Mucosa of rectum (tissue), 2 donors: ENCODE data around the gene ATP5F1D.
A peak's percentile ranks its signal among the peaks of the same experiment; 100 is the strongest.

ENCODE experiments used
- H3K27ac ChIP-seq, 2 donors: one replicate each; pipeline ENCODE4 v1.7.0; 2013; ENCODE audit warnings: inconsistent platforms in 2 of 2, low read depth in 2 of 2, low read length in 2 of 2
- H3K27me3 ChIP-seq, 2 donors: one replicate each; pipeline ENCODE4 v1.7.0; 2013; ENCODE audit warnings: low read length in 2 of 2; ENCODE audit not compliant: control insufficient read depth in 2 of 2, insufficient read depth in 2 of 2
- H3K36me3 ChIP-seq, 2 donors: one replicate each; pipeline ENCODE4 v1.7.0; 2013; ENCODE audit warnings: low read length in 2 of 2; ENCODE audit not compliant: control insufficient read depth in 2 of 2, insufficient read depth in 2 of 2
- H3K4me1 ChIP-seq, 2 donors: one replicate each; pipeline ENCODE4 v1.7.0; 2013; ENCODE audit warnings: low read length in 2 of 2, mild to moderate bottlenecking in 1 of 2; ENCODE audit not compliant: control insufficient read depth in 2 of 2, insufficient read depth in 2 of 2
- H3K4me3 ChIP-seq, 2 donors: one replicate each; pipeline ENCODE4 v1.7.0; 2013; ENCODE audit warnings: low read length in 2 of 2
- H3K9ac ChIP-seq, 2 donors: one replicate each; pipeline ENCODE4 v1.7.0; 2013; ENCODE audit warnings: low read length in 2 of 2, low read depth in 1 of 2, mild to moderate bottlenecking in 1 of 2
- H3K9me3 ChIP-seq, 2 donors: one replicate each; pipeline ENCODE4 v1.7.0; 2013; ENCODE audit warnings: low read length in 2 of 2; ENCODE audit not compliant: control insufficient read depth in 2 of 2
- donor health status: healthy.
- donor health status: Normal muscosa, but diverticular disease.

ATP5F1D gene

DNA sequence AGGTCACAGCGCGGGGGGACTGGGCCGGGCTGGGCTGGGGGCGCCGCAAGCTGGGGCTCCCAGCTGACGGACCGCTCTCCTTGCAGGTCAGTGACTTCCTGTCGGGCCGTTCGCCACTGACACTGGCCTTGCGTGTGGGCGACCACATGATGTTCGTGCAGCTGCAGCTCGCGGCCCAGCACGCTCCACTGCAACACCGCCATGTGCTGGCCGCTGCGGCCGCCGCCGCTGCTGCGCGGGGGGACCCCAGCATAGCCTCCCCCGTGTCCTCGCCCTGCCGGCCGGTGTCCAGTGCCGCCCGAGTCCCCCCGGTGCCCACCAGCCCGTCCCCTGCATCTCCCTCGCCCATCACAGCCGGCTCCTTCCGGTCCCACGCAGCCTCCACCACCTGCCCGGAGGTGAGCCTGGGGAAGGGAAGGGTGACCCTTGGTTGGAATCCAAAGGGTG is 12.6 kb downstream of the ATP5F1D start:
- H3K9me3 ChIP-seq: no peaks in the 10 kb centered on the region
- no peak overlapping the region for H3K4me3 ChIP-seq
- peaks cover 41 to 59% of the 10 kb centered on the region in 2 donors for H3K4me1 ChIP-seq
- peak overlapping the region in 1 of 2 donors; percentile 92 for H3K9ac ChIP-seq
- peak overlapping the region; percentile 96 to 99 for H3K27ac ChIP-seq
- H3K36me3 ChIP-seq: peaks cover 33 to 41% of the 10 kb centered on the region in 2 donors
- no peaks in the 10 kb centered on the region for H3K27me3 ChIP-seq

DNA sequence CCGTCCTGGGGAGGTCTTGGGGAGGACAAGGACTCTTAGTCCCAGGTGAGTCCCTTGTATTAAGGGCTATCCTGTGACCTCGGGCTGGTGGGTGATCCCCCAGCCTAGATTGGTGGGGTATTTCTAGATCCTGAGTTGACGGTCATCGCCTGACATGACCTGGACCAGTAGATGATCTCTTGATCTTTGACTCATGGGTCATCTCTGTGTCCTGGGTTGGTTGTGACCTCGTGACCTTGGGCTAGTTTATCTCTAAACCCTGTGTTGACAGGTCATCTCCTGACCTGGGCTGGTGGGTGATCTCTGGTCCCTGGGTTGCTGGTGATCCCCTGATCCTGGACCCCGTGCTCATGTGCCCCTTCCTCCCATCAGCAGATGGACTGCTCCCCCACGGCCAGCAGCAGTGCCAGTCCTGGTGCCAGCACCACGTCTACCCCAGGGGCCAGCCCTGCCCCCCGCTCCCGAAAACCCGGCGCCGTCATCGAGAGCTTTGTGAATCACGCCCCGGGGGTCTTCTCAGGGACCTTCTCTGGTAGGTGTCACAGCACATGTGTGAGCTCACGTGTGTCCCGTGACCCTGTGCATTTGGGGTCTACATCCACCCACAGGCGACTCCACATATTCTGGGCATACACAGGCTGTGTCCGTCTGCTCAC is 13.1 kb downstream of the ATP5F1D start:
- H3K9me3 ChIP-seq: no peaks in the 10 kb centered on the region
- H3K4me1 ChIP-seq: peaks cover 46 to 65% of the 10 kb centered on the region in 2 donors
- H3K27me3 ChIP-seq: no peaks in the 10 kb centered on the region
- H3K4me3 ChIP-seq: no peak overlapping the region
- H3K9ac ChIP-seq: peak overlapping the region in 1 of 2 donors; percentile 92
- peaks cover 33 to 41% of the 10 kb centered on the region in 2 donors for H3K36me3 ChIP-seq
- peak overlapping the region; percentile 96 to 99 for H3K27ac ChIP-seq

GRCh38 chr19:1255186-1256161 is 13.9 kb downstream of the ATP5F1D start:
- peaks cover 54 to 73% of the 10 kb centered on the region in 2 donors for H3K4me1 ChIP-seq
- peak overlapping the region; percentile 96 to 99 for H3K27ac ChIP-seq
- peaks cover 33 to 41% of the 10 kb centered on the region in 2 donors for H3K36me3 ChIP-seq

GRCh38 chr19:1256646-1257474 is 15.3 kb downstream of the ATP5F1D start:
- Histone ChIP-seq H3K27ac (peak overlapping the region; percentile 22 to 23), H3K27me3 (no peaks in the 10 kb centered on the region), H3K9me3 (no peaks in the 10 kb centered on the region), H3K9ac (peak overlapping the region in 1 of 2 donors; percentile 10), H3K4me1 (peaks cover 57 to 78% of the 10 kb centered on the region in 2 donors), H3K36me3 (peaks cover 31 to 37% of the 10 kb centered on the region in 2 donors), H3K4me3 (no peak overlapping the region)

More at GRCh38 chr19:1255186-1256161, 13.9 kb downstream of the ATP5F1D start:
- H3K4me3 ChIP-seq: no peak overlapping the region
- H3K27me3 ChIP-seq: no peaks in the 10 kb centered on the region
- no peak overlapping the region for H3K9ac ChIP-seq
- no peaks in the 10 kb centered on the region for H3K9me3 ChIP-seq

DNA sequence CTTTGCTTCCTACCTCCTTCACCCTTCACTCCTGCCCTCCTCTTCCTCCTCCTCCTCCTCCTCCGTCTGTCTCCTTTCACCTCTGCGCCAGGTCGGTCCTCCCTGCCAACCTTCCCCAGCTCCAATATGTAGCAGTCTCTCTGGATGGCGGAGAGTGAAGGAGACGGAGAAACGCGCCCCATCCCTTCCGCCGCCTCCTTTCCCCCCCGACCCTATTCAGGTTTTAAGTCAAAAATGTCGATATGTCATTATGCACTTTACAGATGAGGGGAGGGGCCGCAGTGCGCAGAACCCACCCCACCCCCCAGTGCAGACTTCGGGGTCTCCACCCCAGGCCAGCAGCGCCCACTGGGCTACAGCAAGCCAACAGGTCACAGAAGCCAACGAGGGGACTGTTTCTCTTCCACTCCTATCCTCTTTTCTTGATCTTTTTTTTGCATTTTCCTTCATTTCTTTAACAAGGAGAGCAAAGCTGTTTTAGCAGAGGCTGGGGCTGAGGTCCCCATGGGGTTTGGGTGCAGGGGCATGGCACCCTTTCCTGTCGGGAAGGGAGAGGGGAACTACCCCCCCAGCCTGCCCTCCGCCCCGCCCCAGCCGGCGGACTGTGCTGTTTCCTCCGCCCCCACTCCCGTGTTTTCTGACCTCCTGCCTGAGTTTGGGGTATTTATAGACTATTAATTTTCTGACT is 16.1 kb downstream of the ATP5F1D start:
- Histone ChIP-seq H3K4me1 (peaks cover 63 to 81% of the 10 kb centered on the region in 2 donors), H3K9ac (no peak overlapping the region), H3K27ac (peak overlapping the region; percentile 99 to 100), H3K27me3 (no peaks in the 10 kb centered on the region), H3K4me3 (no peak overlapping the region), H3K9me3 (no peaks in the 10 kb centered on the region), H3K36me3 (peaks cover 29 to 36% of the 10 kb centered on the region in 2 donors)

DNA sequence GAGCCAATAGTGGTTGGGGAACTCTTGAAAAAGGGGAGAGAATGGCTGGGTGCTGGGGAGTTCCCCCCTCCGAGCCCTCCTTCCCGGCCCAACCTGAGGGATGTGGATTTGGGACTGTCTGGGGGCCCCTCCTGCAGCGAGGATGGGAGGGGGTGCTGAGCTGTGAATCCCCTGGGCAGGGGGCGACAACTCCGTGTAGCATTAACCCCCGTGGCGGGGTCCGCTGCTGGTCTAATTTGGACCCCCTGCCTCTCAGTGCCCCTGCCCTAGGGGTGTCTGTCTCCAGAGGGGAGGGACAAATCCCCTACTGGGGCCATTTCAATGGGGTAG is 16.6 kb downstream of the ATP5F1D start:
- Histone ChIP-seq H3K9me3 (no peaks in the 10 kb centered on the region), H3K27me3 (no peaks in the 10 kb centered on the region), H3K36me3 (peaks cover 29 to 36% of the 10 kb centered on the region in 2 donors), H3K9ac (peak overlapping the region in 1 of 2 donors; percentile 86), H3K27ac (peak overlapping the region; percentile 99 to 100), H3K4me3 (no peak overlapping the region), H3K4me1 (peaks cover 68 to 86% of the 10 kb centered on the region in 2 donors)

DNA sequence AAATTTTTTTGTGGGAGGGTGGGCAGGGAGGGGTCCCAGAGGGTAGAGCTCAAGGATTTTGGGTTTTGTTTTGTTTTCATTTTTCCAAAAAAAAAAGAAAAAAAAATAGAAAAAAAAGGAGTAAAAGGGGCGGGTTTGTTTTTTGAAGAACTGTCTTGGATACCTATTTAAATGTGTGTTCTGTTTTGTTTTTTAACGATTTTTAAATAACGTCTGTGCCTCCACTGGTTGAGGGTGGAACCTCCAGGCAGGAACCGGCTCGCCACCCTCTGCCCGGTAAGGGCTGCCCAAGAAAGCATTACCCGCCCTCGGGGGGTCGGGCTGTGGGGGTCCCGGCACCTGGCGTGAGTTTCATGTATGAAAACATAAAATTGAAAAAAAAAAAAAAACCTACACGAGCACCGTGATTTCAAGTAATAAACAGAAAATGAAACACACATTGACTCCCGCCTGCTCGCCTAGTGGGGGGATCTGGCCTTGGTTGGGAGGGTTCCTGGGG is 17.2 kb downstream of the ATP5F1D start:
- Histone ChIP-seq H3K27me3 (no peaks in the 10 kb centered on the region), H3K9ac (peak overlapping the region; percentile 86), H3K4me3 (peak overlapping the region; percentile 57 to 64), H3K9me3 (no peaks in the 10 kb centered on the region), H3K27ac (peak overlapping the region; percentile 99 to 100), H3K36me3 (peaks cover 29 to 36% of the 10 kb centered on the region in 2 donors), H3K4me1 (peaks cover 65 to 83% of the 10 kb centered on the region in 2 donors)

- Histone ChIP-seq H3K9ac (peak overlapping the region; percentile 86), H3K4me3 (peak overlapping the region; percentile 57 to 64)
These were observed 17.8 kb downstream of the ATP5F1D start for GRCh38 chr19:1259206-1259875.

More at GRCh38 chr19:1259206-1259875, 17.8 kb downstream of the ATP5F1D start:
- Histone ChIP-seq H3K36me3 (peaks cover 28 to 32% of the 10 kb centered on the region in 2 donors), H3K9me3 (no peaks in the 10 kb centered on the region), H3K27ac (peak overlapping the region; percentile 99 to 100), H3K4me1 (peaks cover 59 to 77% of the 10 kb centered on the region in 2 donors), H3K27me3 (no peaks in the 10 kb centered on the region)
